ENCODE data around the gene PPP3CB. TPM values are rescaled to one million over a fixed set of nuclear protein-coding genes. Genes with fewer than 3 reads are reported as not detected.

Gene PPP3CB
- total and polyA plus RNA-seq, 2 experiments from 2014 or later: 17.9 to 38.5 TPM

GRCh38 chr10:73408978-73409521, 86.8 kb downstream of the PPP3CB start:
- Histone ChIP-seq H3F3A (replicated peaks; ENCODE audit: low read depth) (0 out of 2 replicates have a peak, but pooled peaks cover 5% of the 10 kb centered on the region), H3K79me2 (replicated peaks; ENCODE audit: insufficient read depth) (peaks cover 94% of the 10 kb centered on the region), H3K9me2 (ENCODE audit: insufficient read depth) (peaks cover 3% of the 10 kb centered on the region; the same call in 1 of the 2 replicates), H3K4me1 (ENCODE audit: insufficient read depth) (peaks cover 13% of the 10 kb centered on the region), H3K36me3 (ENCODE audit: insufficient read depth) (no peaks in the 10 kb centered on the region), H2AFZ (no peak overlapping the region), H3K4me3 (no peak overlapping the region), H4K20me1 (replicated peaks; ENCODE audit: insufficient read depth) (no peaks in the 10 kb centered on the region; the same call in none of the 2 replicates), H3K27me3 (ENCODE audit: insufficient read depth) (no peaks in the 10 kb centered on the region), H3K27ac (ENCODE audit: low read depth) (no peak overlapping the region), H3K4me2 (no peak overlapping the region)
- Mint-ChIP-seq H3K36me3 (ENCODE audit: low read depth) (peaks cover 9% of the 10 kb centered on the region; the same call in 2 of the 3 replicates), H3K27ac (no peak overlapping the region), H3K27me3 (ENCODE audit: insufficient read depth, low read depth, poor library complexity) (peaks cover 4% of the 10 kb centered on the region), H3K9me3 (no peaks in the 10 kb centered on the region), H3K4me3 (no peak overlapping the region), H3K4me1 (peaks cover 18% of the 10 kb centered on the region)
- DNase-seq (ENCODE audit: low spot score) (no peak), ATAC-seq (no peak)
- TF ChIP-seq NANOG (IDR thresholded peaks at IDR 0.05; ENCODE audit: borderline replicate concordance) (no peak), EZH2 (IDR thresholded peaks at IDR 0.05; ENCODE audit: low read depth, unreplicated experiment) (no peak), ZNF462 (CRISPR knock-in tag; IDR thresholded peaks at IDR 0.05) (no peak), REST (IDR thresholded peaks at IDR 0.05; ENCODE audit: unreplicated experiment) (no peak), STAT1 (IDR thresholded peaks at IDR 0.05; ENCODE audit: unreplicated experiment) (no peak), ZNF331 (CRISPR knock-in tag; IDR thresholded peaks at IDR 0.05; ENCODE audit: low read depth) (no peak), JUNB (IDR thresholded peaks at IDR 0.05; ENCODE audit: unreplicated experiment) (no peak), CTCF (conservative IDR thresholded peaks at IDR 0.05; ENCODE audit: low read depth in 2 of 2) (no peak), ETS1 (IDR thresholded peaks at IDR 0.05) (no peak), ZNF114 (CRISPR knock-in tag; IDR thresholded peaks at IDR 0.05) (no peak), EZH2phosphoT487 (IDR thresholded peaks at IDR 0.05; ENCODE audit: unreplicated experiment) (no peak), CREB1 (CRISPR knock-in tag; IDR thresholded peaks at IDR 0.05; ENCODE audit: low read depth) (no peak), POLR2AphosphoS5 (IDR thresholded peaks at IDR 0.05; ENCODE audit: low read depth) (no peak)

Data from GM23338 (cell line).